Mucosa of stomach (tissue), 1 donor: ENCODE data around the gene DOCK11.
"Not testable (repeated sequence)": the region's sequence is repeated elsewhere in the genome, so short reads cannot be mapped to it uniquely, and the experiment has no call there.

Experiments used
- H3K27me3 ChIP-seq: one replicate; pipeline ENCODE4 v1.7.0; 2013; ENCODE audit warnings: mild to moderate bottlenecking, low read length; ENCODE audit not compliant: control insufficient read depth, insufficient read depth
- H3K36me3 ChIP-seq: one replicate; pipeline ENCODE4 v1.7.0; 2013; ENCODE audit warnings: low read length; ENCODE audit not compliant: control insufficient read depth, insufficient read depth
- H3K4me1 ChIP-seq: one replicate; pipeline ENCODE4 v1.7.0; 2013; ENCODE audit warnings: mild to moderate bottlenecking, low read length; ENCODE audit not compliant: control insufficient read depth, insufficient read depth
- H3K4me3 ChIP-seq: one replicate; pipeline ENCODE4 v1.7.0; 2013; ENCODE audit warnings: low read length
- H3K9ac ChIP-seq: one replicate; pipeline ENCODE4 v1.7.0; 2013; ENCODE audit warnings: mild to moderate bottlenecking, low read length, moderate library complexity
- H3K9me3 ChIP-seq: one replicate; pipeline ENCODE4 v1.7.0; 2013; ENCODE audit warnings: mild to moderate bottlenecking, low read length, moderate library complexity; ENCODE audit not compliant: control insufficient read depth
- donor health status: Pancreatic carcinoma.

DOCK11 gene

DNA sequence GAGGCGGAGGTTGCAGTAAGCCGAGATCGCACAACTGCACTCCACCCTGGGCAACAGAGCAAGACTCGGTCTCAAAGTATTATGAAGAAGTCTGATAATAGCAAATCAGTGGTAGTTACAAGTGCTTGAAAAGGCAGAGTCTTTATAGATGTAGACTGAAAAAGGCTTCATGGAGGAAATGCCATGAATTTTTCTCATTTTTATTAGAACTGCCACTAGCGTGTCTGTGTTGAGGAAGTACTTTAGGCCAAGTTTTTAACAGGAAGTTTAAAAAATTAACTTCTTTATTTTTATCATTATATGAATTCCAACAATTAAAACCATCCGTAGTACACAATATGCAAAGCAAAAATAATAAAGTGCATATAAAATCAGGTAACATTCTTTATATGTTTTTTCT lies 199.0 kb downstream of the DOCK11 start:
- H3K4me3 ChIP-seq: no peak overlapping the region
- no peak overlapping the region for H3K9ac ChIP-seq
- H3K9me3 ChIP-seq: no peaks in the 10 kb centered on the region
- no peaks in the 10 kb centered on the region for H3K27me3 ChIP-seq
- no peaks in the 10 kb centered on the region for H3K4me1 ChIP-seq
- no peaks in the 10 kb centered on the region for H3K36me3 ChIP-seq

DNA sequence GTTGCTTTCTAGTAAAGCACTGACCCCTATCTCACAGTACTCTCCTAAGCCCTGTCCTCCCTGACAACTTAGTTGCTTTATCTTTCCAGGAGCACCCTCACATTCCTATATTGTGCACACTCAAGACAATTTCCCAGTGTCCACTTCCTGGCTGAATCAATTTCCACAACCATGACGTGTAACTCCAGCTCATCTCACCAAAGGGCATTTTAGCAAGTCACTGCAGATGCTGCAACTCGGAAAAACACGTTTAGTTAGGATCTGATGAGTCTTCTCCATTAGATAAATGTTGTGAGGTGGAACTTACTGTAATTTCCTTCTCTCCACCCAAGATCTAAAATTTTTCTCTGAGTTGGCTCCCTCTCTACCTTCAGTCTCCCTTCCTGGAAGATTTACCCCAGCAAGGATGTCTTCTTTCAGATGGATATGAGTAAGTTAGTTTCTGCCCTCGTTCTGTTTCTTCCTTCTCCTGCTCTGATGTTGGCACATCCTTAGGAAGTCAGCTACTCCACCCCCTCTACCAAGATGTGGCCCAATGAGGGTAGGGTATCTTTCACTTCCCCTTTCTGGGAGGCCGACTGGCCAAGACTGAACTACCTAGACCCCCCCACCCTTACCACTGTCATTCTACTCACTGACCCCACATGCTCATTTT lies 203.0 kb downstream of the DOCK11 start:
- no peaks in the 10 kb centered on the region for H3K36me3 ChIP-seq
- H3K9ac ChIP-seq: no peak overlapping the region
- no peaks in the 10 kb centered on the region for H3K9me3 ChIP-seq
- H3K4me1 ChIP-seq: no peaks in the 10 kb centered on the region
- no peaks in the 10 kb centered on the region for H3K27me3 ChIP-seq
- H3K4me3 ChIP-seq: no peak overlapping the region

DNA sequence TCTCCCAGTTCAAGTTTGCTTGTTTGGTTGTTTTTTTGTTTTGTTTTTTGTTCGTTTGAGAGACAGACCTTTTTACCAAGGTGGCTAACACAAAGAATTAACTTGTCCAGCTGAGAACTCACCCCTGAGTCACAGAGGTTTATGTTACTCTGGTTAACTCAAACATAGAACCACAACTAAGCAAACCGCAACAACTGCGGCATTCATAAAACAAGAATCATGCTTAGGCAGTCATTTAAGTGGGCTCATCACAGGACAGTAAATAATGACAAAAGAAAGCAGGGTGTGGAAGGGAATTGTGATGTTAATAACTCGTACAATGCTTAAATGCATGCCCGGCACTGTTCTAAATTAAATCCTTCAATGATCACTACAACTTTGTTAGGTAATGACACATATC lies 207.1 kb downstream of the DOCK11 start:
- Histone ChIP-seq H3K27me3 (no peaks in the 10 kb centered on the region), H3K9me3 (no peaks in the 10 kb centered on the region), H3K4me1 (no peaks in the 10 kb centered on the region), H3K36me3 (no peaks in the 10 kb centered on the region), H3K4me3 (no peak overlapping the region), H3K9ac (no peak overlapping the region)

DNA sequence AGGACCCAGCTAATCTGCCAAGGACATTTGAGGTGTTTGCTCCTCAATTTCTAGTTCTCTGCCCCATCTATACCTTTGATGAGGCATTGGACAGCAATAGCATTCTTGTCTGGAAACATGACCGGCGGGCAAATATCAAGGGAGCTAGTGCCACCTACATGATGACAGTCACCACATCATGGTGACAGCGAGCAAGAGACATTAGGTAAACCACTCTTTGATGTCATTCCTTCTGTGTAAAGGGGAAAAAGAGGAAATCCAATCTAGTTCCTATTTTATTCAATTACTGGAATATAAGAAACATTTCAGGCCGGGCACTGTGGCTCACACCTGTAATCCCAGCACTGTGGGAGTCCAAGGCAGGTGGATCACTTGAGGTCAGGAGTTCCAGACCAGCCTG lies 211.1 kb downstream of the DOCK11 start:
- Histone ChIP-seq H3K9me3 (no peaks in the 10 kb centered on the region), H3K27me3 (no peaks in the 10 kb centered on the region), H3K36me3 (no peaks in the 10 kb centered on the region), H3K9ac (no peak overlapping the region), H3K4me1 (no peaks in the 10 kb centered on the region), H3K4me3 (no peak overlapping the region)

DNA sequence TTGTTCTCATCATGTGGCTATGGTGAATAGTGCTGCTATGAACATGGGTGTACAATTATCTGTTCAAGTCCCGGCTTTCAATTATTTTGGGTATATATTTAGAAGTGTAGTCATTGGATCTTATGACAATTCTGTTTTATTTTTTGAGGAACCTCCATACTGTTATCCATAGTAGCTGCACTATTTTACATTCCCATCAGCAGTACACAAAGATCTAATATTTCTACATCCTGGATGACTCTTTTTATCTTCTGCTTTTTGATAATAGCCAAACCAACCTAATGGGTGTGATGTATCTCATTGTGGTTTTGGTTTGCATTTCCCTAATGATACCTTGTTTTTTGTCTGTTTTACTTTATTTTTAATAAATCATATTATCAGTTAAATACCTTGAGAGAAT lies 218.9 kb downstream of the DOCK11 start:
- Histone ChIP-seq H3K27me3 (no peaks in the 10 kb centered on the region), H3K9me3 (no peaks in the 10 kb centered on the region), H3K4me3 (no peak overlapping the region), H3K4me1 (no peaks in the 10 kb centered on the region), H3K9ac (no peak overlapping the region), H3K36me3 (no peaks in the 10 kb centered on the region)

DNA sequence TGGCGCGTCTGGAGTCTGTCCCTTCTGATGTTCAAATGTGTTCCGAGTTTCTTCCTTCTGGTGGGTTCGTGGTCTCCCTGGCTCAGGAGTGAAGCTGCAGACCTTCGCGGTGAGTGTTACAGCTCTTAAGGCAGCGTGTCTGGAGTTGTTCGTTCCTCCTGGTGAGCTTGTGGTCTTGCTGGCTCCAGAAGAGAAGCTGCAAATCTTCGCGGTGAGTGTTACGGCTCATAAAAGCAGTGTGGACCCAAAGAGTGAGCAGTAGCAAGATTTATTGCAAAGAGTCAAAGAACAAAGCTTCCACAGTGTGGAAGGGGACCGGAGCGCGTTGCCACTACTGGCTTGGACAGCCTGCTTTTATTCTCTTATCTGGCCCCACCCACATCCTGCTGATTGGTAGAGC lies 220.3 kb downstream of the DOCK11 start:
- H3K4me1 ChIP-seq, H3K27me3 ChIP-seq, H3K9ac ChIP-seq, H3K36me3 ChIP-seq, H3K9me3 ChIP-seq, H3K4me3 ChIP-seq: not testable (repeated sequence)

DNA sequence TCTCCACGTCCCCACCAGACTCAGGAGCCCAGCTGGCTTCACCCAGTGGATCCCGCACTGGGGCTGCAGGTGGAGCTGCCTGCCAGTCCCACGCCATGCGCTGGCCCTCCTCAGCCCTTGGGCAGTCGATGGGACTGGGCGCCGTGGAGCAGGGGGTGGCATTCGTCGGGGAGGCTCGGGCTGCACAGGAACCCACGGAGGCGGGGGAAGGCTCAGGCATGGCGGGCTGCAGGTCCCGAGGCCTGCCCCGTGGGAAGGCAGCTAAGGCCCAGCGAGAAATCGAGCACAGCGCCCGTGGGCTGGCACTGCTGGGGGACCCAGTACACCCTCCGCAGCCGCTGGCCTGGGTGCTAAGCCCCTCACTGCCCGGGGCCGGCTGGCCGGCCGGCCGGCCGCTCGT lies 221.2 kb downstream of the DOCK11 start:
- H3K27me3 ChIP-seq, H3K36me3 ChIP-seq, H3K4me3 ChIP-seq, H3K9ac ChIP-seq, H3K9me3 ChIP-seq, H3K4me1 ChIP-seq: not testable (repeated sequence)

DNA sequence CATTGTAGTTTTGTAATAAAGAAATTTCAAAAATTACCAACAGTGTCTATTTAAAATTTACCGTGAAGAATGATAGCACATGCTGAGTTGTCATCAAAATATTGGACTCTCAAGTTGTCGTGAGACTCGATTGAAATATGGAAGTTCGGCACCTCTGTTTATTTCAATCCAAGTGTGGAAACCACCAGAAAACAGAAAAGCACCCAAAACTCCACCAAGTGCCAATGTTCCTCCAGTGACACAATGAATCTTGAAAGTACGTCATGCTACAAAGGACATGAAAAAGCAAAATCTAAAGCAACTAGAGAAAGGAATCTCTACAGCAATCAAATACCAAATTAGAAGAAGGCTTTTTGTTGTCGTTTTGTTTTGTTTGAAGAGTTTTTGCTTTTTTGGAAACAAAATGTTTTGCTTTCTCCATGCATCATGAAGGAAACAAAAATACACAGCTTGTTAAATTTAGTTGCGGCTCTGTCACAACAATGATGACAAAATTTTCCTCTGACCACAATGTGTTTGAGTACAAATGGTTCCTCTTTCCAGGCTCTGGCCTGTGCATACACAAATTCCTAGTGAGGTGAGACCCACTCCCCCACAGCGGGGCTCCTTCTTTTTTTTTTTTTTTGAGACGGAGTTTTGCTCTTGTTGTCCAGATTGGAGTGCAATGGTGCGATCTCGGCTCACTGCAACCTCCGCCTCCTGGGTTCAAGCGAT lies 222.2 kb downstream of the DOCK11 start:
- no peaks in the 10 kb centered on the region for H3K9me3 ChIP-seq
- H3K27me3 ChIP-seq: no peaks in the 10 kb centered on the region
- no peak overlapping the region for H3K4me3 ChIP-seq
- H3K36me3 ChIP-seq: no peaks in the 10 kb centered on the region
- H3K9ac ChIP-seq: no peak overlapping the region
- no peaks in the 10 kb centered on the region for H3K4me1 ChIP-seq

DNA sequence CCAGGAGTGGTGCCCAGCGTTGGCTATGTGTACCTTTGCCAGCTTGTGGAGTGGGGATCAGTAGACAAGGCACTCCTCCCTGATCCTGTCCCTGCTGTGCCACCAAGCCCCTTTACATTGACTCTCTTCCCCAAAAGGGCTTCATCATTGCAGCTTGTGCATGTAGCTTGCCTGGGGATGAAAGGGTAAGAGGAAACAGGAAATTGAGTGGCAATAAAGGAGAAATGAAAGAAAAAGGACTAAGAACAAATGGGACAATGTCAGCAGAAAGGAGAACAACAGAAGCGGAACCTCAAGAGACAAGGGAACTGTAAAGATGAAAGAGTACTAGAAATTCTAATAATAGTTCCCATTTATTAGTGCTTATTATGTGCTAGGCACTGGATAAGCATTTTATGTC lies 223.1 kb downstream of the DOCK11 start:
- Histone ChIP-seq H3K4me1 (peaks cover 8% of the 10 kb centered on the region), H3K27me3 (no peaks in the 10 kb centered on the region), H3K36me3 (no peaks in the 10 kb centered on the region), H3K9me3 (no peaks in the 10 kb centered on the region), H3K4me3 (no peak overlapping the region), H3K9ac (no peak overlapping the region)

GRCh38 chrX:118720058-118720707 lies 224.6 kb downstream of the DOCK11 start:
- Histone ChIP-seq H3K9me3 (no peaks in the 10 kb centered on the region), H3K4me3 (no peak overlapping the region), H3K27me3 (no peaks in the 10 kb centered on the region), H3K9ac (no peak overlapping the region), H3K36me3 (no peaks in the 10 kb centered on the region), H3K4me1 (peaks cover 11% of the 10 kb centered on the region)

DNA sequence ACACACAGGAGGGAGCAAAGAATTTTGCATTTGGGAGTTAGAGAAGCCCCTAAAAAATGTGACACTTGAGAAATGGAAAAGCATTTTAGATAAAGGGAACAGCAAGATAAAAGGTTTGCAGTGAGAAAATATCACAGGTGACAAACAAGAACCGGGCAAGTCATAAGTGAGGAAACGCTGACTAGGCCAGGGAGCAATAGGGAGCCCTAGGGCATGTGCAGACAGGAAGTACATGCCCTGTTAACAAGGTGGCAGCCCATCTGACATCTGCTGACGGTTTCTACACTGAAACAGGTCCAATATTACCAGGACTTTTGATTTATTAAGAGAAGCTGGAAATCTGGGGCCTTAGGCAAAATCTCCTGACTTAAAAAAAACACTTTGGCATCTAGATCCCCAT lies 227.8 kb downstream of the DOCK11 start:
- no peaks in the 10 kb centered on the region for H3K27me3 ChIP-seq
- H3K9me3 ChIP-seq: no peaks in the 10 kb centered on the region
- H3K9ac ChIP-seq: no peak overlapping the region
- peaks cover 23% of the 10 kb centered on the region for H3K4me1 ChIP-seq
- no peak overlapping the region for H3K4me3 ChIP-seq
- H3K36me3 ChIP-seq: no peaks in the 10 kb centered on the region

DNA sequence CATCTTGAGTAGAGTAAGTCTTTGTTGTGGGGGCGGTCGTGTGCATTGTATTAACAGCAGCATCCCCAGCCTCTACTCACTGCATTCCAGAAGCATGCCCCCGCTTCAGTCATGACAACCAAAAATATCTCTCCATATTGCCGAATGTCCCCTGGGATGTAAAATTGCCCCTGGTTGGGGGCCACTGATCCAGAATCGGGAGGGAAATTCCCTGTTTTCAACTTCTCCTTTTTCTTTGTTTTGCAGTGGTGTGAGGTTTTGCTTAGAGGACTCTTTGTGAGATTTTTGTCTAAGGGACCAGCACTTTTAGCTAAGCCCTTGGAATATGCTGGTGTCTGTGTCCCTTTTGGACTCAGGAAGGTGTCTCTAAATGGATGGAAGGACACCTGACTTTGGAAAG lies 228.8 kb downstream of the DOCK11 start:
- Histone ChIP-seq H3K9ac (no peak overlapping the region), H3K4me1 (peaks cover 23% of the 10 kb centered on the region), H3K27me3 (no peaks in the 10 kb centered on the region), H3K36me3 (no peaks in the 10 kb centered on the region), H3K9me3 (no peaks in the 10 kb centered on the region), H3K4me3 (no peak overlapping the region)
